Uterus (tissue), 2 donors: ENCODE results near the gene SALL4.

Experiments
- CTCF ChIP-seq, 4 experiments: fragments of 200-600 bp in 2 of 4; fragments of 450-650 bp in 2 of 4; sonication (generic) in 2 of 4; IDR thresholded peaks; one replicate each; pipeline ENCODE4 v1.5.1; 2016 to 2019; ENCODE audit warnings: antibody characterized with exemption in 4 of 4, mild to moderate bottlenecking in 2 of 4, moderate library complexity in 1 of 4
- POLR2A ChIP-seq, 2 donors: fragments of 450-650 bp; IDR thresholded peaks; one replicate each; pipeline ENCODE4 v1.6.1; 2016; ENCODE audit warnings: antibody characterized with exemption in 2 of 2, mild to moderate bottlenecking in 1 of 2, moderate library complexity in 1 of 2

GRCh38 chr20:51807720-51808250, 5.5 kb upstream of the SALL4 start:
- no peak for TF ChIP-seq CTCF (IDR thresholded peaks at IDR 0.05)
- no peak for TF ChIP-seq POLR2A (IDR thresholded peaks at IDR 0.05)
